ENCODE results near the gene SNX13.

The SNX13 gene

DNA sequence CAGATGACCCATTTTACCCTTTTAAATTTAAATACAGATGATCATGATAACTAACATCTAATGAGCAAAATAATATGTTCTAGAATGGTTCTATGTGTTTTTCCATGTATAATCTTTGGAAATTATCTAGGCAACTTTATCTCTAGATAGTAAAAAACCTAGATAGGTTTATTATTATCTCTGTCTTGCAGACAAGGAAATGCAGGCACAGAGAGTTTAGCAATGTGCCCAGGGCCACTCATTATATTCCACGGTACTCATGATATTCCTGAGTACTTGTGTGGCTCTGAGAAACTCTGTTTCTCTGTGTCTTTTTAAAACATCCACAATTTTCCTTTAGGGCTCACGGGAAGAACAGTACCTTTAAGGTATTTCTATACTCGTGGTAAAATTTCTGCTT is 26.4 kb upstream of the SNX13 start:
- no peak for DNase-seq (ENCODE audit: low spot score)
- TF ChIP-seq, protein P1, sequence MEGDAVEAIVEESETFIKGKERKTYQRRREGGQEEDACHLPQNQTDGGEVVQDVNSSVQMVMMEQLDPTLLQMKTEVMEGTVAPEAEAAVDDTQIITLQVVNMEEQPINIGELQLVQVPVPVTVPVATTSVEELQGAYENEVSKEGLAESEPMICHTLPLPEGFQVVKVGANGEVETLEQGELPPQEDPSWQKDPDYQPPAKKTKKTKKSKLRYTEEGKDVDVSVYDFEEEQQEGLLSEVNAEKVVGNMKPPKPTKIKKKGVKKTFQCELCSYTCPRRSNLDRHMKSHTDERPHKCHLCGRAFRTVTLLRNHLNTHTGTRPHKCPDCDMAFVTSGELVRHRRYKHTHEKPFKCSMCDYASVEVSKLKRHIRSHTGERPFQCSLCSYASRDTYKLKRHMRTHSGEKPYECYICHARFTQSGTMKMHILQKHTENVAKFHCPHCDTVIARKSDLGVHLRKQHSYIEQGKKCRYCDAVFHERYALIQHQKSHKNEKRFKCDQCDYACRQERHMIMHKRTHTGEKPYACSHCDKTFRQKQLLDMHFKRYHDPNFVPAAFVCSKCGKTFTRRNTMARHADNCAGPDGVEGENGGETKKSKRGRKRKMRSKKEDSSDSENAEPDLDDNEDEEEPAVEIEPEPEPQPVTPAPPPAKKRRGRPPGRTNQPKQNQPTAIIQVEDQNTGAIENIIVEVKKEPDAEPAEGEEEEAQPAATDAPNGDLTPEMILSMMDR (IDR thresholded peaks at IDR 0.05; ENCODE audit: extremely low read depth, insufficient read depth, missing control alignments), result no peak
- in situ Hi-C loops (cut with MboI; ENCODE audit: low pct_unique_long_range_greater_than_20kb, low sequenced_read_pairs, unreplicated experiment), result no loop called here

DNA sequence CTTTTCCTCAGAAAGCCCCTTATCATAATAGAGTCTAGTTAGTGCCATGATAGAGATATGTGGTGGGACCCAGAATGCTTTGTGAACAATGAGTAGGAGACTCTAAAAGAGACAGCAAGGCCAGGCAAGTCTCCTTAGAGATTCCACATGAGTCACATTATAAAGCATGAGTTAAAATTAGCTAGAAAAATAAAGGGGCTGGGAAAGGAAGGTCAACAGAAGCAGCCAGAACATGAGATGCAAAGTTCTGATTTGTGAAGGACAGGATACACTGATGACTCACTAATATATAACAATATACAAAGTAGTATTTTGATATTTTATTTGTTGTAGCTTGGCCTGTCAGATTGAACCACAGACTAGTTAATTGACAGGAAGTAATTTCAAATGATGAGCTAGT is 25.3 kb upstream of the SNX13 start:
- in situ Hi-C loops (cut with MboI; ENCODE audit: low pct_unique_long_range_greater_than_20kb, low sequenced_read_pairs, unreplicated experiment), result no loop called here
- TF ChIP-seq, protein P1 (IDR thresholded peaks at IDR 0.05; ENCODE audit: extremely low read depth, insufficient read depth, missing control alignments), result no peak

DNA sequence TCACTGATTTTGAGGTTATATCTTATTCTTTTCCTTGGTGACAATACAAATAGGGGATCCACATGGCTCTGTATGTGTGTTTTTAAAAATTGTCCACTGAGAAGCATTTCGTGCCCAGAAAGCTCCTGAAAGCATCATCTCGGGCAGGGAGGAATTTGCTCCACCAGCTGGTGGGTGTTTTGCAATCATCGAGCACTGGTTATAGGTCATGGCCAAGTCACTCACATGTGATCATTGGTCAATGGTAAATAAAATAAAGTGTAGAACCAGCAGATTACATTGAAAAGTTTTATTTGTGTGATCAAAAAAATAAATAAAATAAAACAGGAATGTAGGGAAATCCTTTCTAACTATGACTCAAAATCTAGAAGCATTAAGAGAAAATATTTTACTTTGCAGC is 23.0 kb upstream of the SNX13 start:
- in situ Hi-C loops (cut with MboI; ENCODE audit: low pct_unique_long_range_greater_than_20kb, low sequenced_read_pairs, unreplicated experiment), result no loop called here
- TF ChIP-seq, protein P1 (IDR thresholded peaks at IDR 0.05; ENCODE audit: extremely low read depth, insufficient read depth, missing control alignments), result no peak
- DNase-seq (ENCODE audit: low spot score), result no peak

More for the DNA sequence above, 25.3 kb upstream of the SNX13 start:
- no peak for DNase-seq (ENCODE audit: low spot score)

DNA sequence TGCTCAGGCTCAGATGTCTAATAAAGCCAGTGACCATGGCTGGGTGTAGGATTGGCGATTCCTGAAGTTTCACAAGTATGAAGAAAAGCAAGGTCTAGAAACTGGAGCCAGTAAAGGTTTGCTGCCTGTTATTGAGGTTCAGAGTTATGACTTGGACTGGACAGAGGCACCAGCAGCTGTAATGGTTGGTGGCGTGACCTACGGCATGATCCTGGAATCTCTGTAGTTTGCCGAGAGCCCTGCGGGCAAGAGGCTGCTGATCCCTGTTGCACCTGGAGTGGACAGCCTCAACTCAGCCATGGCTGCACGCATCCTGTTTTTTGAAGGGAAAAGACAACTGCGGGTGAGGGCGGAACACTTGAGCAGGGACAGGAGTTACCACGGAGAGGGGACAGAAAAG is 22.4 kb upstream of the SNX13 start:
- in situ Hi-C loops (cut with MboI; ENCODE audit: low pct_unique_long_range_greater_than_20kb, low sequenced_read_pairs, unreplicated experiment), result no loop called here
- no peak for DNase-seq (ENCODE audit: low spot score)
- TF ChIP-seq, protein P1 (IDR thresholded peaks at IDR 0.05; ENCODE audit: extremely low read depth, insufficient read depth, missing control alignments), result no peak

DNA sequence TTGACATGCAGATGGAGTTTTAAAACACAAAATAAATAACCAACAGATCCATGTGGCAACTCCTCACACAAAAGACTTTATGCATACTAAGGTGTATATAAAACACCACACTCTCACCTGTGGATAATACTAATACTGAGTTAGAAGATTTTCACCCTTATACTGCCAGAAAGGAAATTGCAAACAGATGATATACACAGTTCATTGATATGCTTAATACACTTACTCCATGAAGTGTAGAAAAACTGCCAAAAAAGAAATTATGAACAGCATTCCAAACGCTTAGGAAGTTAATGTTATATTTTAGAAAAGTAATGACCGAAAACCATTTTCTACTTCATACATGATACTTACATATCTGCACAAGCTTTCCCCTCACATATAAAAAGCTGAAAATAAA is 17.6 kb upstream of the SNX13 start:
- TF ChIP-seq, protein P1 (IDR thresholded peaks at IDR 0.05; ENCODE audit: extremely low read depth, insufficient read depth, missing control alignments), result no peak
- in situ Hi-C loops (cut with MboI; ENCODE audit: low pct_unique_long_range_greater_than_20kb, low sequenced_read_pairs, unreplicated experiment), result no loop called here
- no peak for DNase-seq (ENCODE audit: low spot score)

DNA sequence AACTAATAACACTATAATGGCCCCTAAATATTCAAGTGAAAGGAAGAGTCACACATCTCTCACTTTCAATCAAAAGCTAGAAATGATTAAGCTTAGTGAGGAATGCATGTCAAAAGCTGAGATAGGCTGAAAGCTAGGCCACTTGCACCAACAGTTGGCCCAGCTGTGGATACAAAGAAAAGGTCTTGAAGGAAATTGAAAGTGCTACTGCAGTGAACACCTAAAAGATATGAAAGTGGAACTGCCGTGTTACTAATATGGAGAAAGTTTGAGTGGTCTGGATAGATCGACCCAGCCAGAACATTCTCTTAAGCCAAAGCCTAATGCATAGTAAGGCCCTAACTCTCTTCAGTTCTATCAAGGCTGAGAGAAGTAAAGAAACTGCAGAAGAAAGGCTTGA is 12.1 kb upstream of the SNX13 start:
- TF ChIP-seq, protein P1 (IDR thresholded peaks at IDR 0.05; ENCODE audit: extremely low read depth, insufficient read depth, missing control alignments), result no peak
- in situ Hi-C loops (cut with MboI; ENCODE audit: low pct_unique_long_range_greater_than_20kb, low sequenced_read_pairs, unreplicated experiment), result no loop called here
- DNase-seq (ENCODE audit: low spot score), result peak; percentile 57

DNA sequence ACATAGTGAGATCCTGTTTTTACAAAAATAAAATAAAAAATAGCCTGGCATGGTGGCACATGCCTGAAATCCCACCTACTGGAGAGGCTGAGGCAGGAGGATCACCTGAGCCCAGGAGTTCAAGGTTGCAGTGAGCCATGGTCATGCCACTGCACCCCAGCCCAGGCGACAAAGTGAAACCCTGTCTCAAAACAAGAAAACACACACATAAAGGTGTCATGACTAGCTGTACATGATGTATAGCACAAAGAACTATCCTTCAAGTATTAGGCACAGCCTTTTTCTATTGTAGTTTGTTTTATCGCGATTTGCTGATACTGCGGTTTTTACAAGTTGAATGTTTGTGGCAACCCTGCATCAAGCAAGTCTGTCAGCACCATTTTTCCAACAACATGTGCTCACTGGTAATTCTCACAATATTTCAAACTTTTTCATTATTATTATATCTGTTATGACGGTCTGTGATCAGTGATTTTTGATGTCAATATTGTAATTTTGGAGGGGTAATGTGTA is 11.5 kb upstream of the SNX13 start:
- TF ChIP-seq, protein P1 (IDR thresholded peaks at IDR 0.05; ENCODE audit: extremely low read depth, insufficient read depth, missing control alignments), result no peak
- in situ Hi-C loops (cut with MboI; ENCODE audit: low pct_unique_long_range_greater_than_20kb, low sequenced_read_pairs, unreplicated experiment), result no loop called here
- no peak for DNase-seq (ENCODE audit: low spot score)

Measured in GM13977 (cell line).